NCI-H82 treated with DMSO at 0.1 percent for 48 hours (cell line): Measurements from ENCODE around the gene RPS15.

Source experiments
- DNase-seq: peaks from one replicate; lab custom pipeline; 2025; ENCODE audit not compliant: unreplicated experiment; lab: John Stamatoyannopoulos, UW

The RPS15 gene

GRCh38 chr19:1450735-1451731 lies 12.8 kb downstream of the RPS15 start:
- no peak for DNase-seq

- DNase-seq, result no peak
Measured at GRCh38 chr19:1451916-1452801, 14.0 kb downstream of the RPS15 start.

- DNase-seq, result no peak
Measured at GRCh38 chr19:1452802-1453524, 14.8 kb downstream of the RPS15 start.

- peak; percentile 20 for DNase-seq
Measured at GRCh38 chr19:1453525-1454364, 15.5 kb downstream of the RPS15 start.

- DNase-seq, result no peak
Measured at GRCh38 chr19:1455002-1455335, 16.8 kb downstream of the RPS15 start.

- peak; percentile 41 for DNase-seq
Measured at GRCh38 chr19:1455336-1456120, 17.3 kb downstream of the RPS15 start.

- no peak for DNase-seq
Measured at GRCh38 chr19:1456121-1456900, 18.1 kb downstream of the RPS15 start.

GRCh38 chr19:1457031-1457739 lies 19.0 kb downstream of the RPS15 start:
- DNase-seq, result no peak

GRCh38 chr19:1457892-1458291 lies 19.7 kb downstream of the RPS15 start:
- DNase-seq, result no peak

- no peak for DNase-seq
Measured at GRCh38 chr19:1459479-1459878, 21.3 kb downstream of the RPS15 start.

GRCh38 chr19:1460033-1460995 lies 22.1 kb downstream of the RPS15 start:
- no peak for DNase-seq

- DNase-seq, result no peak
Measured at GRCh38 chr19:1461862-1462261, 23.7 kb downstream of the RPS15 start.

- no peak for DNase-seq
Measured at GRCh38 chr19:1465191-1466016, 27.2 kb downstream of the RPS15 start.

- DNase-seq, result no peak
Measured at GRCh38 chr19:1466018-1466460, 27.8 kb downstream of the RPS15 start.

- DNase-seq, result no peak
Measured at GRCh38 chr19:1466461-1467214, 28.4 kb downstream of the RPS15 start.

GRCh38 chr19:1467215-1467489 lies 29.0 kb downstream of the RPS15 start:
- no peak for DNase-seq
